ENCODE results near the gene SPG7.

Gene SPG7

DNA sequence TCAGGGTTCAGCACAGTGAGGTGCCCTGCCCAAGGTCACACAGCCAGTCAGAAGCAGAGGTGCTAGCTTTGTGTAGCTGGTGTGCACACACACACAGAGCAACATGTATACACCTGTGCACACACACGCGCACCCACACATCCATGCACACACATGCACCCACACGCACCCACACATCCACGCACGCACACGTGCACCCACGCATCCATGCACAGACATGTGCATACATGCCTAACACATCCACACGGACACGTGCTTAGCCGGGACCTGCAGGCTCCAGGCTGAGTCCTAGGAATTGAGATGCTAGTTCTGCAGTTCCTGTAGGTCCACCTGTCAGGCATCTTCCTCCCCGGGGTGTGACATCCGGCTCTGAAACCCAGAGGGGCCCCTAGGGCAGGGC is 92.2 kb downstream of the SPG7 start:
- DNase-seq (ENCODE audit: low spot score), result no peak

DNA sequence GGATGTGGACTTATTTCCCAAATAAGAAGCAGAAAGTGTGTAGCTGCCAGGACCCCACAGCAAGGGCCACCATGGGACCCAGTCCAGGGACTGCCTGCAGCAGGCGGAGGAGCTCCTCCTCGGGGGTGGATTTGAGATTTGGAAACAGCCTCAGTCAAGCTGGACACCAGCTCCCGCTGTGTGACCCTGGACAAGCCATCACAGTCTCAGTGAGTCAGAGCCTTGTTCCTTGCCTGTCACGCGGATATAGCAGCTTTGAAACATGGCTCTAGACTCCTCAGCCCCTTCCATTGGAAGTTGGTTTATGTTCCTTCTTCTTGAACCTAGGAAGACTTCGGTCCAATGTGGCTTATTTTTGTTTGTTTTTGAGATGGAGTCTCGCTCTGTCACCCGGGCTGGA is 92.8 kb downstream of the SPG7 start:
- DNase-seq (ENCODE audit: low spot score), result no peak

GRCh38 chr16:89601906-89602272 is 93.7 kb downstream of the SPG7 start:
- DNase-seq (ENCODE audit: low spot score), result no peak

DNA sequence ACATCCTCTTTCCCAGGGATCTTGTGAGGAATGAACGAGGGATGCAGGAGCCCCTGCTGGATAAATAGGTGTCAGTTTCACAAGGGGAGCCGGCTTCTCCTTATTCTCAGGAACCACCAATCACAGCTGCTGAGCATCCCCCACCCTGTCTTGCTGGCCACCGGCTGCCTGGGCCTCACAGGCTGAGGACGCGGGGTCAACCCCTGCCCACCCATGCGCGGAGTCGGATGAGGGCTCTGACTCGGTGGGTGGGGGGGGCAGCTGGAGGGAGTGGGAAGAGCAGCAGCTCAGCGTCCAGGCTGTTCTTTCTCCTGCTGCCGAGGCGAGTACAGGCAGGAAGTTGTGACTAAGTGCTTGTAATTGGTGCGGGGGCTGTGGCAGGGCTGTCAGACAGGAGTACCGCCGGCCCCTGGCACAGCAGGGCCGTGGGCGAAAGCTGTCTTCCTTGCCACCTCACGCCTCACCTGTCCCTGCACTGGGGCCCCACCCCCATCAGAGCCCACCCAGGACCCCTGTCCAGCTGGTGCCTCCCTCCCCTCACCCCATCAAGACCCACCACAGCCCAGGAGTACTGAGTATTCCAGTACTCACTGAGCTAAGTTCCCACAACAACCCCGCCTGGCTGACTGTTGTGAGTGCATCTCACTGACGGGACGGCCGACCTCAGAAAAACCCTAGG is 94.2 kb downstream of the SPG7 start:
- peak; percentile 86 for DNase-seq (ENCODE audit: low spot score)

DNA sequence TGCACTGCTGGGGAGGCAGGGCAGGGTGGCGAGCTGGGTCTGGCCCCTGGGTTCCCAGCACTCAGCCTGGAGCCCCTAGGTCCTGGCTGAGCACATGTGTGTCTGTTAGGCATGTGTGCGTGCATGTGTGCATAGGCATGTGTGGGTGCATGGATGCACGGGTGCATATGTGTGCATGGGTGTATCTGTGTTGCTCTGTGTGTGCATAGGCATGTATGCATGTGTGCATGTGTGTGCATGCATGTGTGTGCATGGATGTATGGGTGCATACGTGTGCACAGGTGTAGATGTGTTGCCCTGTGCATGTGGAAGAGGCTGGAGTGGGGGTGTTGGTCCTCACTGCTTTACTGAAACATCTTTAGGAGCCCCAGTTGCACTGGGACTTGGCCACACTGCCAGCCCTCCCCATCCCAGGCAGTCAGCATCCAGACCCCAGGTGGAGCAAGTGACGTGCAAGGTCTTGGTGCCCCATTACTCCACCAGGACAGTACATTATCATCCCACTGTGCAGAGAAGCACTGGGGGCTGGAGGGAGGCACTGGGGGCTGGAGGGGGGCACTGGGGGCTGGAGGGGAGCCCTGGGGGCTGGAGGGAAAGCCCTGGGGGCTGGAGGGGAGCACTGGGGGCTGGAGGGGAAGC is 94.9 kb downstream of the SPG7 start:
- DNase-seq (ENCODE audit: low spot score), result no peak

GRCh38 chr16:89604764-89605163 is 96.6 kb downstream of the SPG7 start:
- DNase-seq (ENCODE audit: low spot score), result no peak

DNA sequence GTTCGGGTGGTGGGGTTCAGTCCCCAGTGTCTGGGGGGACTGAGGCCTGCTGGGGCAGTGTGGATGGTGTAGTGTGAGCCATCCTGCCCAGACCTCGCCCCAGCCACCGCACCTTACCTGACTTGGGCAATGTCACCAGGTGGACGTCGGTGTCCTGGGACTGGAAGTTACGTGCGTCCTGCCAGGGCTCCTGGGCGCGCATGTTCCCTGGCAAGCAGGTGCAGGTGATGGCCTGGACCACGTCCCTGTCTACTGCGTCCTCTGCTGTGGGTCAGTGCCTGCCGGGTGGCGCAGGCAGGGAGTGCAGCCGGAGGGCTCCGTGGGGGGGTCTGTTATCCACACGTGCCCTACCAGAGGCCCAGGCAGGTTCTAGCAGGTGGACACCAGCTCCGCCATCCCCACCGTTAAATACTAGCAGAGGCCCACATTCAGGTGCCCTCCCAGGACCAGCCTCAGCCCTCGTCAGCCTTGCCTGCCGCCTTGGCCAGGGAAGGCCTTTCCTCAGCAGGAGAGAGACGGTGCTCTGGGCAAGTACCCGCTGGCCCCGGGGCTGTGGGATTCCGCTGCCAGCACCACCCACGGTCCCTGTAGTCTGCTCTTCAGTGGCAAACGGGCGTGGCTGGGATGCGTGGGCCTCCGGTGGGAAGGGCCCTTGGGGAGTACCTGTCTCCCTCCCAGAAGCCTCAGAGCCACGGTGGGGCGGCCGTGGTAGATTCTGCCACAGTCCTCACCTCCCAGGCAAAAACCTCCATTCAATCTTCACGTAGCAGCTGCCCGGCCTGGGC is 97.2 kb downstream of the SPG7 start:
- no peak for DNase-seq (ENCODE audit: low spot score)

DNA sequence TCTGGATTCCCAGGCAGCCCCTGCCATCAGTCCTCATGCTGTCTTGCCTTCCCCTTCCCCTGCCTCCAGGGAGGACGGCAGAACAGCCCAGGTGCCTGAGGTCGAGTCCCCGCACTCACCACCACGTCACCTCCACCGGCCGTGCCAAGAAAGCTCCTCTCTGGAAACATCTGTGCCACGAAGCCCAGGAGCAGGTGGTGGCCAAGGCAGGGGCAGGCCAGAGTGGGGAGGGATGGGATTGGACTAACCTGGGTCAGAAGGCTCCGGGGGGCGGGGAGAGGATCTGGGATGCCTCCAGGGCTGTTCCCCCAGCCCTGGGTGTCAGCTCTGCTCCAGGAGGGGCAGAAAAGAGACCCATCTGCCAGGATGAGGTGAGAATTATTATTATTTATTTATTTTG is 97.8 kb downstream of the SPG7 start:
- no peak for DNase-seq (ENCODE audit: low spot score)
